GM18519 (cell line): ENCODE results near the gene U2AF2.

Experiments used
- ATAC-seq: cut with Tn5 transposase; IDR thresholded peaks from one replicate; pipeline ENCODE4 v1.9.1; 2021; ENCODE audit warnings: mild to moderate bottlenecking, moderate library complexity; ENCODE audit not compliant: unreplicated experiment, low FRiP score

U2AF2 gene

DNA sequence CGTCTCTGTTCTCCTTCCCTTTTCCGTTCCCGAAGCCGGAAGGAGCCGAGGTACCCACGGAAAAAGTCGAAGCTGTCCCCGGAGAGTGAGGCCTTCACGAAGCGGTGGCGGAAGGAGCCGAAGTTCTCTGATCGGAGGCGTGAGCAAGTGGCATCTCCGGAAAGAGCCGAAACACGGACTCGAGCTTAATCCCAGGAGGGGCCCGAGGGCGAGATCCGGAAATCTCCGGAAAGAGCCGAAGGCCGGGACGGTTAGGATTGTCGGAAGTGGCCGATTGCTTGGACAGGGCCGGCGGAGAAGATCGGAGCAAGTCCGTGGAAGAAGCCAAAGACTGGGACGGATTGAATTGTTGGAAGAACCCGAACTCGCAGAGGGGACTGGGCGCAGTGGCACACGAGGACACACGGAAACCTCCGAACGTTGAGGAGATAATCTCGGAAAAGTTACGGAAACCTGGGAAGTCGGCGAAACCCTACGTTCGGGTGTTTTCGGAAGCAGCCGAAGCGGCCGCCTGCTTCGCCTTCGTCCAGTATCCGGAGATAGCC lies 440 bp upstream of the U2AF2 start:
- ATAC-seq, result peak; percentile 43

DNA sequence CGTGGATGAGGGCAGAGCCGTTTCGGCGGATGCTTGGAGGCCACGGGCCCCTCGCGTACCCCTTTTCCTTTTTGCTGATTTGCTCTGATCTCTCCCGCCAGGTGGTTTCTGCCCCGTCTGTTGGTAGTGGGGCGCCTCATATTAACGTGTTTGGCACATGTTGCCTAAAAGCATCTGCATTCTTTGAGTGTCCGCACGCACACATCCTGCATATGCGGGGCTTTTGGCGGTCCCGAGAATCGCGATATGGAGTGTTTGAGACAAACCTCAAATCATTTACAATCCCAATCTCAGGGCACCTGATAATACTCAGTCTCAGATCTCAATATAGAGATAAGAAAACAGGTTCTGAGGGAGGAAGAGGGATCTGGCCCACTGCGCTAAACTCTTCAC lies 809 bp downstream of the U2AF2 start:
- no peak for ATAC-seq

DNA sequence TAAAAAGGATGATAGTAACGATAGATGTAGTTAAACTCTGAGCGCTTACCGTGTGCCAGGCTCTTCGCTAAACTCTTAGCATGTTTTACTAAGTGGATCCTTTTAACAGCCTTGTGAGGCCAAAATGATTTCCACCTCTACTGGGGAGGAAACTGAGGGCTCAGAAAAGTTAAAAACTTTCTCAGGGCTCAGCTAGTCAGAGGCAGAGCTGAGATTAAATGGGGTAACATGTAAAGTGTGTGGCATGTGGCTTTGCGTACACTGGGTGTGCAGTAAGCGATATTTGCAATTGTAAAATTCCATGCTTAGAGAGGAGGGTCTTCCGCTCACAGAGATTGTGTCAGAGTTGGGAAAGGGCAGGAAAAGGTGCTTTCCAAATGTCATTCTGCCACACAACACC lies 1.7 kb downstream of the U2AF2 start:
- no peak for ATAC-seq

DNA sequence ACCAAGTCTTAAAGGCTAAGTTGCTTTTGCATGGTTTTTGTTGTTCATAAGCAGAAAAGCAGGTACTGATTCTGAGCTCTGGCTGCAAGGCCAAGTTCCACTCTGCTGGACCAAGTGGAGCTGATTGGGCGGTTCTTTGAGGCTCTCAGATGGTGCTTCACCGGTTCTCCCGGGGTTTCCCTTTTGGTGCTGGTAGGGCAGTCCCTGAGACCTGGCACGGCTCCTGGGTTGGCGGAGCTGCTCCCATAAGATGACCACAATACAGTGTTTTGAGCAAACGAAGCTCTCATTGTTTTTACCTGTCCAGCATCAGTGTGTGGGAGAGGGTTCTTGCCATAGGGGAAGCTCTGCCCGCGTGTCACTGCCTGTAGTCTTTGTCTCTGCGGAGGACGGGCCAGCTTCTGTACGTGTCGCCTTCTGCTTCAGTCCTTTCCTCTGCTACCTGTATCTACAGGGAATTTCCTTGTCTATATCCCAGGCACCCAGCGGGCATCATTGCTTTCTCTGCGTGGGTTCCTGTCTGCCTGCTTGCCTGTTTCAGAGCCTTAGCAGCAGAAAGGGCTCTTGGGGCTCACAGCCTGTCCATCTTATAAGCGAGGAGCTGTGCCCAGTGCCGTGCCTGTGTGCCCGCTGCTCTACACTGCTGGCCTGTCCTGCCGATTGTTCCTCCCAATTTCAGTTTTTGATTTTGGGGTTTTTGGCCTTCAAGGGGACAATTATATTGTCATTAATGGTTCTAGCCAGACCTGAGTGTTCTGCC lies 2.3 kb downstream of the U2AF2 start:
- no peak for ATAC-seq

DNA sequence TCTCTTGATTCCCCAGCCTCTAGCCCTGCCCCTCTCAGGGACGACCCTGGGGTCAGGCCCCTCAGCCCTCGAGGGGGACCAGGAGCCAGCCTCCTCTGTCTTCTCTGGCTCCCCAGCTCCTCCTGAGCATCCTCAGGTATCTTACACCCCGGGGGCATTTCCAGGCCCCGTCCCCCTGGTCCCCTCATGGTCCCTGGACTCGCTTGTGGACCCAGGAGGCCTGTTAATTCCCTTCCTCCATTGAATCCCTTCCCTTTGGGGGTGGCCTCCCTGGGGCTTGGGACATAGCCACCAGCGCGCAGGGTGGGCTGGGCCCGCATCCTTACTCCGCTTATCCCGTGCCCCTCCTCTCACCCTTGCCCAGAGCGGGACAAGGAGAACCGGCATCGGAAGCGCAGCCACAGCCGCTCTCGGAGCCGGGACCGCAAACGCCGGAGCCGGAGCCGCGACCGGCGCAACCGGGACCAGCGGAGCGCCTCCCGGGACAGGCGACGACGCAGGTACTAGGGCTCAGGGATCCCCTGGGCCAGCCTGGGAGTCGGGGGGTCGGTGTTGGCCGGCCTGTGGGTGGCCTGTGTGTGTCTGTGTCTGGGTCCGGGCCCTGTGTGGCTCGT lies 4.1 kb downstream of the U2AF2 start:
- ATAC-seq, result no peak

DNA sequence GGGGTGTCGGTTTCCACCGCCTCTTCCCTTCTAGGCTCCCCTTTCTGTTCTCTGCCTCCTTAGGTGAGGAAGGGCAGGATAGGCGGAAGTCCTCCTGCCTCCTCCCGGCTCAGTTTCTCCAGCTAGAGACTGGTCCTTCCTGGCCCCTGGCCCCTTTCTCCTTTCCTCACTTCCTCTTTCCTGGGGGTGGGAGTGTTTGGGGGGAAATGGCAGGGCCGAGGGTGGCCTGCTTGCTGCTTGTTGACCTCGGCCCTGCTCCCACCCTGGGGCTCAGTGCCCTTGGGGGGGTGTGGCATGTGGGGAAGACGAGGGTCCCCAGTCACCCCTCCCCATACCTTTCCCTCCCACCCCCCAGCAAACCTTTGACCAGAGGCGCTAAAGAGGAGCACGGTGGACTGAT lies 5.0 kb downstream of the U2AF2 start:
- ATAC-seq, result no peak

DNA sequence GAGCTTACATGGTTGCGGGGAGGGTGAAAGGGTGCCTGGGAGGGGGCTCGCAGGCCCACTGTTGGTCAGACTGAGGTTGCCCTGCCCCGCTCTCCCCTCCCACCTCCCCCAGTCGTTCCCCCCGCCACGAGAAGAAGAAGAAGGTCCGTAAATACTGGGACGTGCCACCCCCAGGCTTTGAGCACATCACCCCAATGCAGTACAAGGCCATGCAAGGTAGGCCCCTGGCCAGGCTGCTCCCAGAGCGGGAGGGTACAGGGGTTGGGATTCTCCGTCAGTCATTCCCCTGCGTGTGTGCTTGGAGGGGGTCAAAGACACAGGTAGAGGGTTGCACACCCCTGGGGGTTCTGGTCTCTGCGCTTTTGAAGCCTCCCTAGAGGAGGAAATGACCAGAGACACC lies 5.6 kb downstream of the U2AF2 start:
- ATAC-seq, result no peak

DNA sequence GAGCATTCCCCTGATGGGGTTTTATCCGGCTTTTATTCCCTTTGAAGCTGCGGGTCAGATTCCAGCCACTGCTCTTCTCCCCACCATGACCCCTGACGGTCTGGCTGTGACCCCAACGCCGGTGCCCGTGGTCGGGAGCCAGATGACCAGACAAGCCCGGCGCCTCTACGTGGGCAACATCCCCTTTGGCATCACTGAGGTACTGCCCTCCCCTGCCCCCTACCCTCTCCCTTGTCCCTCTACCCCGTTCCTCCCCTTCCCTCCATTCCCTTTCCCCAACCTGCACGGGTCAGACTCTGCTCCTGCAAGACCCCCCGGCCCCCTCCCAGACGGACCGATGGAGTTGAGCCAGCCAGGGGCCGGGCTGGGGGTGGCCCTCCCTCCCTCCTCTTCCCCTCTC lies 6.2 kb downstream of the U2AF2 start:
- ATAC-seq, result no peak

DNA sequence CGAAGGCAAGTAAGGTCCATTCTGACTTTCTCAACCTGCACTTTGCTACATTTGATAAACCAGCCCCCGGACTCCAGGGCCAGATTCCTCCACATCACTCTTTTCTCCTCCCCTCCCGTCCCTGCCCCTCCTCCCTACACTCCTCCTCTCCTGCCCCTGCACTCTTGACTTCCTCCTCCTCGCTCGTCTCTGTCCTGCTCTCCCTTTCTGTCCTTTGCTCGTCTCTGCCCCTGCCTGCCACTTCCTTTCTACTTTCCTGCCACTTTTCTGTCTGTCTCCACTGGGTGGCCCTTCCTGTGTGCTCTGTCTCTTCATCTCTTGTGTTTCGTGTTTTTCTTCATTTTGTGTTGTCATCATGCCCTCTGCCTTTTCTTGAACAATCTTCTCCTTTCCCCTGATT lies 7.0 kb downstream of the U2AF2 start:
- ATAC-seq, result no peak

DNA sequence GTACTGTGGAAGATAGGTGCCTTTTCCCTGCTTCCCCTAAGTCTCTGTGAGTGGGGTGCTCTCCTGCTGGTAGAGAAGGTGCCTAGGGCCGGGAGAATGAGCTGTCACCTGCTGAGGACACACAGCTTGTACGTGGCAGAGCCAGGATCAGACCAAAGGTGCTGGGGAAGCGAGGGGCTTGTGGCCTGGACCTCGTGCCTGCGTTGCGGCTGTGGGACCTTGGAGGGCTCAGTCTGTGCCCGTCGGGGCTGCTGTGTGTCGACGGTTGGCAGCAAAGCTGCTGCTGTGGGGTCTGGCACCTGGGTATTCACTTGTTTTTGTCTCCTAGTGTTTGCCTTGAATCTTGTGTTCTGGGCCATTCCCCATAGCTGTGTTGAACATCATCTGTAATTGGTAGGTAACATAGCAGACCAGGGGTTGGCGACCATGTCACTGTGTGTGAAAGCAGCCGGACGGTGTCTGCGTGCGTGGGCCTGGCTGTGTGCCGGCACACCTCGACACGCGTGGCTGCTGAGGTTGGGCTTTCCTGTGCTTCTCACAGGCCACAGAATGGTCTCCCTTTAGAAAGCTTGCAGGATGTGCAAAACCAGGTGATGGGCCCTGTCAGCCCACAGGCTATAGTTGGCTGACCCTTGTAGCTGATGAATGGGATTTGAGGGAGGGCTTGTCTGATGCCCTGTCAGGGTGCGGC lies 9.2 kb downstream of the U2AF2 start:
- ATAC-seq, result no peak

DNA sequence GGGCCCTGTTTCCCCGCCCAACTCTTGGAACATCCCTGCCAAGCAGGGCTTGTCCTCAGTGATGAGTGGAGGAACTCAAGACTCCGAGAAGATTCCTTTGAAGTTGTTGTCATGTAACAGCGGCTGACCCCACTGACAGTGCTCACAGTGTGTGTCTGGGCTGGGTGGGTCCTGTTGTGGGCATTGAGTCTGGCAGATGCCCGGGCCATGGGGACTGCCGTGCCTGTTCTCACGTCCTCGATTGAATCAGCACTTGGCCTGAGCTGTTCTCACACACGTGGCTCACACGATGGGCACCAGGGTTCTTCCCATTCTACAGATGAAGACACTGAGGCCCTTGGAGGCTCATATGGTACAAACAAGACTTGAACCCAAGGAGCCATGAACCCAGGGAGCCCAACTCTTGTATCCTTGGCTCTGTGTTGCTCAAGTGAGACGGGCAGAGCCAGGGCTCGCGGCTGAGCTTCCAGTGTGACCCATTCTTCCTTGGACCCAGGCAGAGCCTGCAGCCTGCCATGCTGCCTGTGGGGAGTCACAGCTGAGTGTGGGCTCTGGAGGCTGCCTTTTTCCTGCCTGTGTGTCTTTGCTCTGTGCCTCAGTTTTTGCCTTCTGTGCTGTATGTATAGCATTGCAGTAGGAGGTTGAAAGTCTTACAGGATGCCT lies 11.6 kb downstream of the U2AF2 start:
- no peak for ATAC-seq

DNA sequence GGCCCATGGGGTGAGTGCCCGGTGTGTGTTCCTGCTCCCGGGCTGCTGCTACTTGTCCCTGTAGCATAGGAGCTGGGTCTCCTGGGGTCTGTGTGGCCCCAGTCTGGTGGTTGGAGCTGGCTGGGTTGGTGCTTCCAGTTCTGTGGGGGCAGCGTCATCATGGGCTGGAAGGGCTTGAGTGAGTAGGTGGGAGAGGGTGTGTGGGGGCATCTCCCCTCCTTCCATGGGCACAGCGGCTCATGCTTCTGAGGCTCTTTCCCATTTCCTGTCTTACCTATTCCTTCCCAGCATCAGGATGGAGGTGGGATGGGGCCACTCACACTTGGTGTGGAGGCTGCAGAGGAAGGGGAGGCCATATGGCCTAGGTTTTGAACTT lies 12.2 kb downstream of the U2AF2 start:
- ATAC-seq, result no peak

DNA sequence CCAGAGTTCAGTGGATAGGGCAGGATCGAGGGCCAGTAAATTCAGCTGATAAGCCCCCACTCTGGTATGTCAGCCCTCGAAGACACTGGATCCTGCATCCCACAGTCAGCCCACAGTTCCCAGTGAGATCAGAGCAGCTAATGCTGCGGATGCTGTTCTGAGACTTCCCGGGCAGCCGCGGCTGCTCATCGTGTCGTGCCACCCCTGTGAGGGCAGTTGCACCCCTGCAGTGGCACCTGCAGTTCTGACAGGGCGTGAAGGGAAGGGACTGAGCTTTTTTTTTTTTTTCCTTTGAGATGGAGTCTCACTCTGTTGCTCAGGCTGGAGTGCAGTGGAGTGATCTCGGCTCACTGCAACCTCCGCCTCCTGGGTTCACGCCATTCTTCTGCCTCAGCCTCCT lies 12.7 kb downstream of the U2AF2 start:
- ATAC-seq, result no peak

DNA sequence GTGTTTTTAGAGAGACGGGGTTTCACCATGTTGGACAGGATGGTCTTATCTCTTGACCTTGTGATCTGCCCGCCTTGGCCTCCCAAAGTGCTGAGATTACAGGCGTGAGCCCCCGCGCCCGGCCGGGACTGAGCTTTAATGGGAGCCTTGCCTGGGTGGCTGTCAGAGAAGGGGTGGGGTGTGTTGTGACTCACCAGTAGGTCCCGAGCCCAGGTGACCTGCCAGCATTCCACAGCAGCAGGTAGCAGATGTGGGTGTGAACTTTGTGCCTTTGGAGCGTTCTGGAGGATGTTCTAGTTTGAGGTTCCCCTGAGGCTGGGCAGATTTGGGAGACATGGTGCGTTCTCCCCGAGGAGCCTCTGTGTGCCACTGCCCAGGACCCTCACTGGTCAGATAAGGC lies 13.1 kb downstream of the U2AF2 start:
- no peak for ATAC-seq

DNA sequence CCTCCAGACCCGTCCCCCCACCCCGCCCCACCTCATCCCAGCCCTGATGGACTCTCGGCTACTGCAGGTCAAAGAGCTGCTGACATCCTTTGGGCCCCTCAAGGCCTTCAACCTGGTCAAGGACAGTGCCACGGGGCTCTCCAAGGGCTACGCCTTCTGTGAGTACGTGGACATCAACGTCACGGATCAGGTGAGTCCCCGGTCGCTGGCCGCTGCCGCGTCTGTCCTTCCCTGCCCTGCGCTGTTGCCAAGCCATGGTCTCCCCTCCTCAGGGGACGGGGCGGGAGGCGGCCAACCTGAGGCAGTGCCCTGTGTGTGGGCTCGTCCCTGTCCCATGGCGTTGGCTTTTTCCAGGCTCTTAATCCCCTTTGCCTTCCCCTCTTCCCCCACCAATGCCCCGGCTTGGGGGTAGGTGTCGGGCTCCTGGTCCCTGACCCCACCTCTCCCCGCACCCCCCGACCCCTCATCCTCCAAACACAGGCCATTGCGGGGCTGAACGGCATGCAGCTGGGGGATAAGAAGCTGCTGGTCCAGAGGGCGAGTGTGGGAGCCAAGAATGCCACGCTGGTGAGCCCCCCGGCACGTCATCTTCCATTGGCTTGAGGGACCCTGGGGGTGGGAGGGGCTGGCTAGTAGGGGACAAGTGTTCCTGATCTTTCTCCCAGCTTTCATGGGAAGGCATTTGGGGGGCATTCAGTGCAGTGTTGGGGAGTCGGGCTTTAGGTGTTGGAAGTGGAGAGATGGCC lies 13.9 kb downstream of the U2AF2 start:
- ATAC-seq, result no peak

DNA sequence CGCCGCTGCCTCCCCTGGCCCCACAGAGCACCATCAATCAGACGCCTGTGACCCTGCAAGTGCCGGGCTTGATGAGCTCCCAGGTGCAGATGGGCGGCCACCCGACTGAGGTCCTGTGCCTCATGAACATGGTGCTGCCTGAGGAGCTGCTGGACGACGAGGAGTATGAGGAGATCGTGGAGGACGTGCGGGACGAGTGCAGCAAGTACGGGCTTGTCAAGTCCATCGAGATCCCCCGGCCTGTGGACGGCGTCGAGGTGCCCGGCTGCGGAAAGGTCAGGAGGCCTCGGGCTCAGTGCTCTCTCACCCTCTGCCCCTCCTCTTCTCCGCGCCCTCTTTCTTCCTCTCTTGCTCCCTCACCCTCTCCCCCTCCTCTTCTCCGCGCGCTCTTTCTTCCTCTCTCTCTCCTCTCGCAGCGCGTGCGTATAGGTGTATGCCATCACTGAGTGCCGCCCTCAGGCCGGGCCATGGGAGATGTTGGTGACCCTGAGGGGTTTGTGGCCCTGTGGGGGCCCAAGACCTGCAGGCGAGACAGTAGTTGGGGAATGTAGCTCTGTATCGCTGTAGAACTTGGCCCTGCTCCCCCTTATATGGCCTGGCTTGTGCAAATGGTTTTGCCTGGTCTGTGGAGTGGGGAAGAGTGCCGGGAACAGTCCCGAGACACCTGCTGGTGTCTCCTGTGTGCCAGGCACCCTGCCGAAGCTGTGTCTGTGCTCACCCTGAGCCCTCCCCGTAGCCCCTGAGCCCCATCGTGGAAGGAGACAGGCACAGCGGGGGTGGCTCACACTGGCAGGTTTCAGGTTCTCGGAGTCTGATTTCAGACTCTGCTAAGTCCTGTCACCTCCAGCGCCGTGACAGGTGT lies 14.8 kb downstream of the U2AF2 start:
- no peak for ATAC-seq

DNA sequence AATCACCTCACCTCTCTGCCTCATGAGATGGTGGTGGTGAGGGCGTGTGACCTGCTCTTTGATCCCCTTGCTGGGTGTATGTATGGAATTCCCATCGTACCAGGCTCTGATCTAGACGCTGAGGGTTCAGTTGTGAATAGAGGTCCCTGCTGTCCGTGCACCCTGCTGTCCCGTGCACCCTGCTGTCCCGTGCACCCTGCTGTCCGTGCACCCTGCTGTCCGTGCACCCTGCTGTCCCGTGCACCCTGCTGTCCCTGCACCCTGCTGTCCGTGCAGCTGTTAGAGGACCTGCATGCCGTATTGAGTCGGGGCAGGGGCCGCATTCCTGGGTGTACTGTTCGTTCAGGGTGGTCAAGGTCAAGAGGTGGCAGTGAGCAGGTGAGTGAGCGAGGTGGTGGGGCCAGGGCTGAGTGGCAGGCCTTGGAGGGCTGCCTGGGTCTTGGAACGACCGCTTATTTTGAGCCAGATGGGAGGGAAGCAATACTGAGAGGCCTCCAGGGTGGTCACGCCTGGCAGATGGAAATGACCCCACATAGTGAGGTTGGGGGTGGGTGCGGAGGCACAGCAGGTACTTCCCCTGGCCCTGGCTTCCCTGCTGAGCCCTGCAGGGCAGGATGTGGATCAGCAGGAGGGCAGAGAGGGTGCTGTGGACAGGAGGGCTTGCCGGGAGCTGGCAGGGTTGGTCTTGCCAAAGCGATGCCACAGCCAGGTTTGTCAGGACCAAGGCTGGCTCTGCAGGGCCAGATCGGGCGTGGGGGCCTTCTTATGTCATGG lies 15.6 kb downstream of the U2AF2 start:
- ATAC-seq, result no peak

DNA sequence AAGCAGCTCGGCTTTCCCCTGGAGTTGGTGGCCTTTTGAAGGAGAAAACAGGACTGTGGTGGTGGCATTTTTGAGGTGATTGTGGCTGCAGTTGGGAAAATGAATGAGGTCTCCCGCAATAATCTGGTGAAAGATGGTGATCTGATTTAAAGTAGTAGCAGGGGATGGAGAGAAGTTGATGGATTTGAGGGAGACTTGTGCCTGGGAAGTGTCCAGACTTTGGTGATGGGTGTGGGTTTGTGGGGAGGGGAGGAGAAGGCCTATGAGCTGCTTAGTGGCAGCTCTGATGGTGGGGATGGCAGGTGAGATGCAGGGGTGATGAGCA lies 16.2 kb downstream of the U2AF2 start:
- ATAC-seq, result no peak

DNA sequence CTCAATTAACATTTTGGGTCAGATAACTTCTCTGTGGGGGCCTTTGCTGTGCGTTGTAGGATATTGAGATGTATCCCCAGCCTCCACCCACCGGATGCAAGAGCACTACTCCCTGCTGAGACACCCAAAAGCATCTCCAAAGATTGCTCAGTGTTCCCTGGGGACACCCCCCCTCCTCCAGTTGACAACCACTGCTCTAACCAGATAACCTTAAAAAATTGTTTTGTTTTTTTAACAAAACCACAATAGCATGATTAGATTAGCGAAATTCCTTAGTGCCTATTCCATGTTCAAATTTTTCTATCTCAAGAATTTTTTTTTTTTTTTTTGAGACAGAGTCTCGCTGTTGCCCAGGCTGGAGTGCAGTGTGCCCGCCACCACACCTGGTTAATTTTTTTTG lies 17.6 kb downstream of the U2AF2 start:
- no peak for ATAC-seq
